Measurements from ENCODE around the gene KRTAP9-6. TPM values are rescaled to one million over a fixed set of nuclear protein-coding genes. Genes with fewer than 3 reads are reported as not detected.

The KRTAP9-6 gene
- total RNA-seq, 1 experiment from 2014 or later: not detected

GRCh38 chr17:41254861-41255260, 10.3 kb upstream of the KRTAP9-6 start:
- H3K36me3 ChIP-seq (ENCODE audit: control insufficient read depth in 1 of 2, insufficient read depth in 2 of 2, low read length in 2 of 2): no peaks in the 10 kb centered on the region
- no peaks in the 10 kb centered on the region for H3K9me3 ChIP-seq (ENCODE audit: control insufficient read depth in 1 of 2, insufficient read depth in 1 of 2, low read depth in 1 of 2, low read length in 2 of 2)
- no peak overlapping the region for H2AFZ ChIP-seq (ENCODE audit: low read depth, low read length, poor library complexity, severe bottlenecking)
- no peaks in the 10 kb centered on the region for H3K9me2 ChIP-seq (ENCODE audit: insufficient read depth)
- ATAC-seq (no peak), DNase-seq (ENCODE audit: low read depth, low spot score) (no peak)
- RAD21 ChIA-PET (ENCODE audit: low non-redundant PET in 1 of 2, low total read pairs in 2 of 2, uncharacterized antibody in 2 of 2, unreplicated experiment in 2 of 2): no interaction called here
- H3K4me1 ChIP-seq (ENCODE audit: control insufficient read depth in 1 of 2, insufficient read depth in 2 of 2, low read length in 2 of 2): no peaks in the 10 kb centered on the region
- intact Hi-C loops (cut with micrococcal nuclease): no loop called here
- H4K20me1 ChIP-seq (ENCODE audit: insufficient read depth): no peaks in the 10 kb centered on the region
- no peak overlapping the region for H3K4me3 ChIP-seq (replicated peaks in 1 of 2; ENCODE audit: low read depth in 1 of 2, low read length in 2 of 2)
- TF ChIP-seq ELF1 (IDR thresholded peaks at IDR 0.05; ENCODE audit: borderline replicate concordance, low read depth) (no peak), POLR2AphosphoS5 (IDR thresholded peaks at IDR 0.05; ENCODE audit: low read depth, low read length) (no peak), CBX3 (IDR thresholded peaks at IDR 0.05; ENCODE audit: low read depth) (no peak), MAX (IDR thresholded peaks at IDR 0.05) (no peak), JUND (IDR thresholded peaks at IDR 0.05) (no peak), RAD21 (IDR thresholded peaks at IDR 0.05; ENCODE audit: low read depth) (no peak), ZNF274 (IDR thresholded peaks at IDR 0.05; ENCODE audit: low read depth, low read length) (no peak), CEBPB (IDR thresholded peaks at IDR 0.05; ENCODE audit: low read depth) (no peak), YY1 (IDR thresholded peaks at IDR 0.05; ENCODE audit: extremely low read depth, insufficient replicate concordance, low read depth, low read length) (no peak), REST (IDR thresholded peaks at IDR 0.05; ENCODE audit: low read depth) (no peak), EZH2phosphoT487 (IDR thresholded peaks at IDR 0.05; ENCODE audit: borderline replicate concordance) (no peak), SIN3A (IDR thresholded peaks at IDR 0.05; ENCODE audit: low read depth) (no peak), ATF3 (IDR thresholded peaks at IDR 0.05) (no peak), CTCF (IDR thresholded peaks at IDR 0.05 in 2 of 3, conservative IDR thresholded peaks at IDR 0.05 in 1 of 3; ENCODE audit: borderline replicate concordance in 1 of 3, insufficient read depth in 1 of 3, low read depth in 2 of 3, low read length in 2 of 3) (no peak), EGR1 (IDR thresholded peaks at IDR 0.05; ENCODE audit: low read depth) (no peak), FOSL1 (IDR thresholded peaks at IDR 0.05; ENCODE audit: low read depth) (no peak), ZFX (IDR thresholded peaks at IDR 0.05) (no peak), SP1 (IDR thresholded peaks at IDR 0.05; ENCODE audit: low read depth) (no peak), TCF7L2 (IDR thresholded peaks at IDR 0.05; ENCODE audit: borderline replicate concordance, extremely low read depth, insufficient read depth, insufficient read length) (no peak), POLR2A (IDR thresholded peaks at IDR 0.05; ENCODE audit: borderline replicate concordance, extremely low read depth, insufficient read depth, insufficient read length) (no peak)
- H3K27ac ChIP-seq (ENCODE audit: low read depth, low read length): no peak overlapping the region
- no peak overlapping the region for H3K9ac ChIP-seq (ENCODE audit: low read length)
- POLR2A ChIA-PET: no interaction called here
- H3K27me3 ChIP-seq (ENCODE audit: insufficient read depth, low read length): no peaks in the 10 kb centered on the region
- H3K79me2 ChIP-seq (ENCODE audit: insufficient read depth, low read length): no peaks in the 10 kb centered on the region
- CTCF ChIA-PET: no interaction called here
- no peak overlapping the region for H3K4me2 ChIP-seq (ENCODE audit: low read length)
- no TSS peak for BruUV-seq (replicated peaks)
